GM23248 (cell line): ENCODE data around the gene QPRT. TPM values are rescaled to one million over a fixed set of nuclear protein-coding genes. Genes with fewer than 3 reads are reported as not detected.

ENCODE experiments used
- DNase-seq: peaks from one replicate; pipeline ENCODE4 v3.0.0-alpha.2; 2015
- H2AFZ ChIP-seq: fragments of 200-600 bp; sonication (generic); 2 replicates; pipeline ENCODE4 v1.6.1; 2016; ENCODE audit warnings: antibody characterized with exemption
- H3F3A ChIP-seq: fragments of 200-600 bp; sonication (generic); 2 replicates; pipeline ENCODE4 v1.6.1; 2016; ENCODE audit warnings: mild to moderate bottlenecking, antibody characterized with exemption, mixed run types; ENCODE audit not compliant: insufficient read depth
- H3K27ac ChIP-seq: fragments of 200-600 bp; sonication (generic); 2 replicates; pipeline ENCODE4 v1.5.1; 2016; ENCODE audit warnings: mild to moderate bottlenecking
- H3K27me3 ChIP-seq: fragments of 200-600 bp; sonication (generic); replicated peaks from 2 replicates; pipeline ENCODE4 v1.6.1; 2016; ENCODE audit warnings: mild to moderate bottlenecking; ENCODE audit not compliant: insufficient read depth
- H3K36me3 ChIP-seq: fragments of 200-600 bp; sonication (generic); 2 replicates; pipeline ENCODE4 v1.6.1; 2016; ENCODE audit warnings: low read depth, mild to moderate bottlenecking
- H3K4me1 ChIP-seq: fragments of 200-600 bp; sonication (generic); 2 replicates; pipeline ENCODE4 v1.6.1; 2016; ENCODE audit warnings: mild to moderate bottlenecking; ENCODE audit not compliant: insufficient read depth
- H3K4me2 ChIP-seq: fragments of 200-600 bp; sonication (generic); one replicate; pipeline ENCODE4 v1.6.1; 2016; ENCODE audit warnings: mild to moderate bottlenecking; ENCODE audit not compliant: unreplicated experiment
- H3K4me3 ChIP-seq: fragments of 200-600 bp; sonication (generic); 2 replicates; pipeline ENCODE4 v1.5.1; 2016; ENCODE audit warnings: mild to moderate bottlenecking
- H3K79me2 ChIP-seq: fragments of 200-600 bp; sonication (generic); 2 replicates; pipeline ENCODE4 v1.6.1; 2016; ENCODE audit warnings: mild to moderate bottlenecking; ENCODE audit not compliant: insufficient read depth
- H3K9ac ChIP-seq: fragments of 200-600 bp; sonication (generic); 2 replicates; pipeline ENCODE4 v1.6.1; 2016; ENCODE audit warnings: mild to moderate bottlenecking
- H3K9me2 ChIP-seq: fragments of 200-600 bp; sonication (generic); 2 replicates; pipeline ENCODE4 v1.6.1; 2016; ENCODE audit warnings: mixed run types, mild to moderate bottlenecking, moderate library complexity; ENCODE audit not compliant: insufficient read depth
- H3K9me3 ChIP-seq: fragments of 200-600 bp; sonication (generic); one replicate; pipeline ENCODE4 v1.6.1; 2017; ENCODE audit warnings: low read depth
- H4K20me1 ChIP-seq: fragments of 200-600 bp; sonication (generic); 2 replicates; pipeline ENCODE4 v1.6.0; 2016; ENCODE audit not compliant: insufficient read depth
- EZH2 ChIP-seq: fragments of 200-600 bp; sonication (generic); IDR thresholded peaks from 2 replicates; pipeline ENCODE4 v1.6.1; 2018; ENCODE audit warnings: antibody characterized with exemption, mild to moderate bottlenecking; ENCODE audit not compliant: insufficient read depth, poor library complexity, severe bottlenecking
- EZH2phosphoT487 ChIP-seq: fragments of 200-600 bp; sonication (generic); IDR thresholded peaks from 2 replicates; pipeline ENCODE4 v1.6.1; 2018; ENCODE audit warnings: antibody characterized with exemption, moderate library complexity, mild to moderate bottlenecking, low read depth; ENCODE audit not compliant: insufficient read depth
- WGBS, 2 experiments: methylation state at CpG; one replicate each; pipeline ENCODE4 v1.1.6; 2015 to 2017; ENCODE audit warnings: low lambda C conversion rate in 2 of 2, low coverage in 1 of 2; ENCODE audit errors: missing lambda C conversion rate in 2 of 2; 5-methylcytosine and 5-hydroxymethylcytosine counted together
- in situ Hi-C: fragments of 300-500 bp; cut with MboI; formaldehyde crosslinking; loops from 2 replicates; pipeline ENCODE4 v1.15.0; 2020
- polyA plus RNA-seq: library from polyadenylated mRNA; unstranded; fragments of >200 nt; fragmentation: Nextera tagmentation; extraction: Ambion mirVana; gene quantifications from 2 replicates; pipeline ENCODE4 v1.2.1, GENCODE V29; 2016
- total RNA-seq: library from RNA; depleted of rRNA; stranded (reverse); fragments of >200 nt; shearing (Covaris generic); gene quantifications from 2 replicates; pipeline ENCODE4 v1.2.3, GENCODE V29; 2014

QPRT gene
- total and polyA plus RNA-seq, 2 experiments from 2014 or later = 0.32 to 0.85 TPM

- Histone ChIP-seq H3K79me2 (no peaks in the 10 kb centered on the region), H3K9ac (no peak overlapping the region), H3K27ac (no peak overlapping the region), H3K4me2 (no peak overlapping the region), H2AFZ (no peak overlapping the region), H3K9me2 (no peaks in the 10 kb centered on the region), H3K4me3 (no peak overlapping the region), H3K27me3 (peaks cover 4% of the 10 kb centered on the region; the same call in 1 of the 2 replicates), H3K9me3 (no peaks in the 10 kb centered on the region), H4K20me1 (no peaks in the 10 kb centered on the region), H3K4me1 (no peaks in the 10 kb centered on the region), H3F3A (no peaks in the 10 kb centered on the region), H3K36me3 (no peaks in the 10 kb centered on the region)
- DNase-seq = no peak
- in situ Hi-C loops = no loop called here
- TF ChIP-seq EZH2 (no peak), EZH2phosphoT487 (no peak)
- 91 to 92% methylated on average over 12 of the region's 12 CpGs for WGBS, 2 experiments
Measured at GRCh38 chr16:29667755-29668154, 11.2 kb upstream of the QPRT start.

GRCh38 chr16:29668267-29668666 is 10.7 kb upstream of the QPRT start:
- no peaks in the 10 kb centered on the region for H3F3A ChIP-seq
- no peak for TF ChIP-seq EZH2phosphoT487
- TF ChIP-seq EZH2 = no peak
- H3K79me2 ChIP-seq = no peaks in the 10 kb centered on the region
- H3K4me3 ChIP-seq = no peak overlapping the region
- DNase-seq = no peak
- H3K4me2 ChIP-seq = no peak overlapping the region
- peaks cover 4% of the 10 kb centered on the region; the same call in 1 of the 2 replicates for H3K27me3 ChIP-seq
- WGBS, 2 experiments = 66 to 74% methylated on average over 3 of the region's 3 CpGs
- H3K9me3 ChIP-seq = no peaks in the 10 kb centered on the region
- no peak overlapping the region for H3K27ac ChIP-seq
- no peaks in the 10 kb centered on the region for H3K9me2 ChIP-seq
- in situ Hi-C loops = no loop called here
- no peak overlapping the region for H2AFZ ChIP-seq
- H4K20me1 ChIP-seq = no peaks in the 10 kb centered on the region
- no peak overlapping the region for H3K9ac ChIP-seq
- H3K36me3 ChIP-seq = no peaks in the 10 kb centered on the region
- no peaks in the 10 kb centered on the region for H3K4me1 ChIP-seq

- no peaks in the 10 kb centered on the region for H3K9me2 ChIP-seq
- no peak for TF ChIP-seq EZH2phosphoT487
- TF ChIP-seq EZH2 = no peak
- in situ Hi-C loops = no loop called here
- no peaks in the 10 kb centered on the region for H3K9me3 ChIP-seq
- H4K20me1 ChIP-seq = no peaks in the 10 kb centered on the region
- WGBS, 2 experiments = 83 to 89% methylated on average over 6 of the region's 6 CpGs
- H3K4me3 ChIP-seq = no peak overlapping the region
- no peaks in the 10 kb centered on the region for H3F3A ChIP-seq
- H3K4me2 ChIP-seq = no peak overlapping the region
- no peaks in the 10 kb centered on the region for H3K36me3 ChIP-seq
- H3K27ac ChIP-seq = no peak overlapping the region
- H2AFZ ChIP-seq = no peak overlapping the region
- no peaks in the 10 kb centered on the region for H3K27me3 ChIP-seq
- H3K79me2 ChIP-seq = no peaks in the 10 kb centered on the region
- no peak for DNase-seq
- no peak overlapping the region for H3K9ac ChIP-seq
- H3K4me1 ChIP-seq = no peaks in the 10 kb centered on the region
Measured at GRCh38 chr16:29673501-29673900, 5.5 kb upstream of the QPRT start.

- Histone ChIP-seq H3K79me2 (no peaks in the 10 kb centered on the region), H3K27me3 (no peaks in the 10 kb centered on the region), H2AFZ (no peak overlapping the region), H3K4me2 (no peak overlapping the region), H3K9ac (no peak overlapping the region), H3F3A (no peaks in the 10 kb centered on the region), H3K4me1 (no peaks in the 10 kb centered on the region), H3K9me2 (no peaks in the 10 kb centered on the region), H4K20me1 (no peaks in the 10 kb centered on the region), H3K4me3 (no peak overlapping the region), H3K36me3 (no peaks in the 10 kb centered on the region), H3K9me3 (no peaks in the 10 kb centered on the region), H3K27ac (no peak overlapping the region)
- WGBS, 2 experiments = 23 to 27% methylated on average over 13 of the region's 13 CpGs
- no peak for TF ChIP-seq EZH2
- no peak for TF ChIP-seq EZH2phosphoT487
- DNase-seq = peak; percentile 30
- in situ Hi-C loops = no loop called here
Measured at GRCh38 chr16:29674188-29674587, 4.8 kb upstream of the QPRT start.
